ENCODE results near the gene GPR62. TPM values are rescaled to one million over a fixed set of nuclear protein-coding genes. Genes with fewer than 3 reads are reported as not detected.

Gene GPR62
- total and polyA plus RNA-seq, 2 donors (not counting 3 experiments of a cell fraction or from before 2014, with no cell fraction given), result 0.04 to 0.15 TPM

GRCh38 chr3:51999846-52000245, 44.7 kb downstream of the GPR62 start:
- intact Hi-C loops (cut with micrococcal nuclease) (loop anchor here (5.0 kb wide), 2 partner anchors 197 to 217 kb away; partner anchors contain the start of gene ALAS1), dilution Hi-C loops (cut with MboI; ENCODE audit: extremely low pct_ligation_motif_present, low sequenced_read_pairs) (loop anchor here (10.0 kb wide), 1 partner anchor 145 kb away; no protein-coding TSS in a partner anchor)
- BruUV-seq (replicated peaks), result no TSS peak
- Histone ChIP-seq H3K79me2 (ENCODE audit: control insufficient read depth, insufficient read depth, low read length) (peaks cover 9% of the 10 kb centered on the region), H3K4me3 (replicated peaks in 1 of 3; ENCODE audit: insufficient read depth in 1 of 3, low read depth in 1 of 3, low read length in 3 of 3) (no peak overlapping the region), H3K27ac (ENCODE audit: insufficient read depth, low read depth, low read length) (no peak overlapping the region), H3K9me3 (replicated peaks; ENCODE audit: control insufficient read depth, insufficient read depth, low read length) (no peaks in the 10 kb centered on the region), H3K4me2 (ENCODE audit: insufficient read depth, low read length) (no peak overlapping the region), H3K36me3 (ENCODE audit: control insufficient read depth in 2 of 2, extremely low read depth in 1 of 2, insufficient read depth in 2 of 2, low read length in 2 of 2) (peaks cover 0 to under 1% of the 10 kb centered on the region in 2 experiments), H2AFZ (ENCODE audit: low read depth, low read length) (no peak overlapping the region), H3K9ac (replicated peaks; ENCODE audit: extremely low read depth, insufficient read depth, low read length) (no peak overlapping the region), H3K4me1 (ENCODE audit: control insufficient read depth, extremely low read depth, insufficient read depth, low read length) (peaks cover 9% of the 10 kb centered on the region), H3K9me1 (replicated peaks; ENCODE audit: control insufficient read depth, extremely low read depth, insufficient read depth, low read length) (no peaks in the 10 kb centered on the region), H4K20me1 (replicated peaks; ENCODE audit: control insufficient read depth, extremely low read depth, insufficient read depth, low read length) (no peaks in the 10 kb centered on the region), H3K27me3 (ENCODE audit: control insufficient read depth in 2 of 2, insufficient read depth in 2 of 2, low read length in 2 of 2) (no peaks in the 10 kb centered on the region)
- FAIRE-seq (no peak), DNase-seq (ENCODE audit: low read depth, low spot score) (no peak)
- no peak for TF ChIP-seq MAX (IDR thresholded peaks at IDR 0.05; ENCODE audit: insufficient read depth, insufficient read length)
- TF ChIP-seq EZH2 (IDR thresholded peaks at IDR 0.05; ENCODE audit: borderline replicate concordance, low read depth, low read length, severe bottlenecking), result no peak
- TF ChIP-seq MYC (IDR thresholded peaks at IDR 0.05; ENCODE audit: low read depth, low read length), result no peak
- no peak for TF ChIP-seq JUN (IDR thresholded peaks at IDR 0.05; ENCODE audit: borderline replicate concordance, insufficient read depth, insufficient read length, low read depth)
- TF ChIP-seq POLR2AphosphoS5 (IDR thresholded peaks at IDR 0.05; ENCODE audit: insufficient read depth, low read depth, low read length), result no peak
- TF ChIP-seq GATA2 (IDR thresholded peaks at IDR 0.05; ENCODE audit: insufficient read depth, insufficient read length, low read depth, low read length), result no peak
- TF ChIP-seq POLR2A (IDR thresholded peaks at IDR 0.05; ENCODE audit: low read depth, low read length), result no peak
- TF ChIP-seq CTCF (IDR thresholded peaks at IDR 0.05; ENCODE audit: extremely low read depth in 1 of 2, insufficient read depth in 1 of 2, low read depth in 1 of 2, low read length in 2 of 2), result no peak
- no peak for TF ChIP-seq FOS (IDR thresholded peaks at IDR 0.05; ENCODE audit: borderline replicate concordance, insufficient read depth, low read length)
- ChIA-PET POLR2A (no interaction called here), CTCF (interaction anchor here (2.4 to 10.4 kb wide), 4 partner anchors 12 to 142 kb away, joined by 14 to 260 read pairs (median 143); partner anchors contain the start of gene DUSP7)

Measured in endothelial cell of umbilical vein (primary cell).